Suprapubic skin (tissue), 4 donors: ENCODE results near the gene SMIM33.
"Not testable (repeated sequence)": the region's sequence is repeated elsewhere in the genome, so short reads cannot be mapped to it uniquely, and the experiment has no call there.

Source experiments
- CTCF ChIP-seq, 2 donors: fragments of 200-600 bp in 1 of 2; fragments of 450-650 bp in 1 of 2; sonication (generic) in 1 of 2; IDR thresholded peaks; one replicate each; pipeline ENCODE4 v1.5.1; 2016 to 2019; ENCODE audit warnings: antibody characterized with exemption in 2 of 2, mild to moderate bottlenecking in 1 of 2, moderate library complexity in 1 of 2
- EP300 ChIP-seq: sonication (generic); formaldehyde crosslinking; IDR thresholded peaks from one replicate; pipeline ENCODE4 v1.6.1; 2017; ENCODE audit warnings: antibody characterized with exemption
- POLR2A ChIP-seq, 2 donors: fragments of 450-650 bp; IDR thresholded peaks; one replicate each; pipeline ENCODE4 v1.6.1; 2017; ENCODE audit warnings: antibody characterized with exemption in 2 of 2, mild to moderate bottlenecking in 2 of 2, moderate library complexity in 2 of 2
- POLR2AphosphoS5 ChIP-seq, 3 donors: sonication (generic); formaldehyde crosslinking; IDR thresholded peaks; one replicate each; pipeline ENCODE4 v1.6.1; 2017; ENCODE audit warnings: antibody characterized with exemption in 3 of 3

GRCh38 chr5:139478657-139479423 is 8.0 kb downstream of the SMIM33 start:
- not testable (repeated sequence) for TF ChIP-seq CTCF (IDR thresholded peaks at IDR 0.05); POLR2A (IDR thresholded peaks at IDR 0.05); POLR2AphosphoS5 (IDR thresholded peaks at IDR 0.05); EP300
